Cardiac fibroblast (primary cell): Measurements from ENCODE around the gene ALG8.
A peak's percentile ranks its signal among the peaks of the same experiment; 100 is the strongest.
"Not testable (repeated sequence)": the region's sequence is repeated elsewhere in the genome, so short reads cannot be mapped to it uniquely, and the experiment has no call there.

Source experiments
- DNase-seq, 2 donors: peaks; one replicate each; pipeline versions ENCODE4 v3.0.0 to v3.0.0-alpha.2; 2010; ENCODE audit warnings: low read depth in 2 of 2
- H3K4me3 ChIP-seq, 2 donors: replicated peaks in 1 of 2; 1 replicate in 1 of 2; 2 replicates in 1 of 2; pipeline ENCODE4 v1.5.1; 2011; ENCODE audit warnings: low read depth in 2 of 2, low read length in 2 of 2, mild to moderate bottlenecking in 2 of 2, moderate library complexity in 1 of 2
- TF ChIP-seq, protein P1 (sequence below): IDR thresholded peaks from one replicate; pipeline ENCODE4 v1.5.1; 2011; ENCODE audit warnings: low read depth, mild to moderate bottlenecking, low read length, inconsistent platforms

ALG8 gene

DNA sequence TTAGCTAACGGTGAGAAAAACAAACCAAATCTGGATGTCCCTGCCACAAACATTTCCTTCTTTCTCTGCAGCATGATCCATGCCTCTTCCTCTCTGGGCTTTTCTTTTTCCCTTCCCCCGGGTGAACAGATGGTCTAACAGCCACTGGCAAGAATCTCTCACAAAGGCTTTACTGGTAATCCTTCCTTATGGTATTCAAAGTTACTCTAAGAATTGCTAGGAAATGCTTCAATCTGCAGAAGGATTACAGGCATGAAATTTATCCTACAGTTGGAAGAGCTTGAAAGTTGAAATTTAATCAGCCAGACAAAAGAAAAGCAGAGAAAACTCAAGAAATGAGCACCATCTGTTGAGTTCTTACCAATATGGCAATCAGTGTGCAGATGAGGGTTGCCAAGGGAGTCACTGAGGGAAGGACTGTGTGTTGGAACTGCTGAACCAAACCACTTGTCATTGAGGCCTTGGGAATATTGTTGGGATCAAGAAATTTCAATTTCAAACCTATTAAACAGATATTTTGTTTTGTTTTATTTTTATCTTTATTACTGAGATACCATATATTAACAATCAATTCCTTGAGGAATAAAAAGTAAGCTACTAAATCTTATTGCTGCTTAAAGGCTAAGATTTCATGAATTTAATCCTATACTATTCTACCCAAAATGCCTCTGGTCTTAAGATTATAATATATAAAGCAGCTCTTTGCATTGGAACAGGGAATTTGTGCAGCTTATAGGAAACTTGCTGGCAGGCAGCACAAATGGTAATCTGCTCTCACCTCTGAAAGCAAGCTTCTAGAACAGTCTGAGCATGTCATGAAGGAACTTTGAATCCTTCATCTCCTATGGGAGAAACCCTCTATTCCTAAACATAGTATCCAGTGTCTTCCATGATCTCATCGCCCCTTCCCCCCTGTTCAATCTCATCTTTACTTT lies 30.1 kb downstream of the ALG8 start:
- no peak overlapping the region for H3K4me3 ChIP-seq
- TF ChIP-seq, protein P1, sequence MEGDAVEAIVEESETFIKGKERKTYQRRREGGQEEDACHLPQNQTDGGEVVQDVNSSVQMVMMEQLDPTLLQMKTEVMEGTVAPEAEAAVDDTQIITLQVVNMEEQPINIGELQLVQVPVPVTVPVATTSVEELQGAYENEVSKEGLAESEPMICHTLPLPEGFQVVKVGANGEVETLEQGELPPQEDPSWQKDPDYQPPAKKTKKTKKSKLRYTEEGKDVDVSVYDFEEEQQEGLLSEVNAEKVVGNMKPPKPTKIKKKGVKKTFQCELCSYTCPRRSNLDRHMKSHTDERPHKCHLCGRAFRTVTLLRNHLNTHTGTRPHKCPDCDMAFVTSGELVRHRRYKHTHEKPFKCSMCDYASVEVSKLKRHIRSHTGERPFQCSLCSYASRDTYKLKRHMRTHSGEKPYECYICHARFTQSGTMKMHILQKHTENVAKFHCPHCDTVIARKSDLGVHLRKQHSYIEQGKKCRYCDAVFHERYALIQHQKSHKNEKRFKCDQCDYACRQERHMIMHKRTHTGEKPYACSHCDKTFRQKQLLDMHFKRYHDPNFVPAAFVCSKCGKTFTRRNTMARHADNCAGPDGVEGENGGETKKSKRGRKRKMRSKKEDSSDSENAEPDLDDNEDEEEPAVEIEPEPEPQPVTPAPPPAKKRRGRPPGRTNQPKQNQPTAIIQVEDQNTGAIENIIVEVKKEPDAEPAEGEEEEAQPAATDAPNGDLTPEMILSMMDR, result no peak
- no peak for DNase-seq

GRCh38 chr11:78100676-78101472 lies 38.6 kb downstream of the ALG8 start:
- TF ChIP-seq, protein P1, result no peak
- no peak overlapping the region for H3K4me3 ChIP-seq
- no peak for DNase-seq

DNA sequence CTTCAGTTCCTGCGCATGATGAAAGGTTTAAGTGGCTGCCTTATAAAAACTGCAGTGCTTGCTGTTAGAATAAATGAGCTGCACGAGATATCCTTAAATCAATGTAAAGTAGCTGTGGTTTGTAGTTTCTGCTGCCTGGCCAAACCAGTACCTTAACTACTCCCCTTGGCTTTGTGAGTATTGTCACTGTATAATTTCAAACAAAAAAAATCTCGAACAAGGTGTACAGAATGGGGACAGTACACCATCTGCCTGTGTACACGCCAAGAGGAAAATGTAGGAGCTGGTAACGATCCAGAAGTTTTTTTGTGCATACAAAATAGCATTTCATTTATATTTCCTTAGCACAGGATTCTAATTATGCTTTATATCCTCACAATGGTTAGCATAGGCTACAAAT lies 39.2 kb downstream of the ALG8 start:
- H3K4me3 ChIP-seq, result no peak overlapping the region
- DNase-seq, result no peak
- TF ChIP-seq, protein P1, result no peak

GRCh38 chr11:78099666-78100065 lies 39.8 kb downstream of the ALG8 start:
- DNase-seq, result no peak
- H3K4me3 ChIP-seq, result no peak overlapping the region
- TF ChIP-seq, protein P1, result no peak

GRCh38 chr11:78097666-78098385 lies 41.6 kb downstream of the ALG8 start:
- H3K4me3 ChIP-seq, result no peak overlapping the region
- no peak for DNase-seq
- TF ChIP-seq, protein P1, result no peak

- no peak for DNase-seq
- no peak overlapping the region for H3K4me3 ChIP-seq
- TF ChIP-seq, protein P1, result no peak
These were observed 45.2 kb downstream of the ALG8 start for GRCh38 chr11:78094250-78094649.

- not testable (repeated sequence) for H3K4me3 ChIP-seq
- peak in 1 of 2 donors; percentile 14 for DNase-seq
These were observed 52.8 kb downstream of the ALG8 start for GRCh38 chr11:78086521-78087074.
